ENCODE measurements around the gene ARHGEF12.

- no peak for TF ChIP-seq CTCF (IDR thresholded peaks at IDR 0.05)
- no peak for TF ChIP-seq POLR2A (IDR thresholded peaks at IDR 0.05)
Measured at GRCh38 chr11:120338107-120338933, 2.1 kb downstream of the ARHGEF12 start.
